ENCODE results near the gene LY86. TPM values are rescaled to one million over a fixed set of nuclear protein-coding genes. Genes with fewer than 3 reads are reported as not detected.

LY86 gene
- total and polyA plus RNA-seq, 2 donors (not counting 1 experiment from before 2014, with no cell fraction given): not detected

DNA sequence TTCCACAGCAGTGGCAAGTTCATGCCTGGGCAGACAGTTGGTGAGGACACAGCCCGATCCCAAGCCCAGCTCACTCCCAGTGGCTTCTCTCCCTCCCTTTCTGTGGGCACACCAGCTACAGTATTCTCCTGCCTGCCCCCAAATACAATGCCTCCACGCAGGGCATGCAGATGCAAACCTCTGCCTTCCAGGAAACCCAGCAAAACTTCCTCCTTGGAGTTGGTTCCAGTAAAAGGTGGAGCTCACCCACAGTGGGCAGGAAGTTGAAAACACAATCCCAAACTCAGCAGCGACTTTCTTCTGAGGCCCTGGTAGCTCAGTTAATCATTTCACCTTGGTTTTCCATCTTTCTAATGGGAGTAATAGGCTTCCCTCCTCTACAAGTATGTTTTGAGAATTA, 93.7 kb downstream of the LY86 start:
- H3K4me1 ChIP-seq (ENCODE audit: control insufficient read depth, extremely low read depth, insufficient read depth, low read length): no peaks in the 10 kb centered on the region
- no peaks in the 10 kb centered on the region for H3K27me3 ChIP-seq (ENCODE audit: control insufficient read depth, insufficient read depth, low read length)
- no peak for DNase-seq (ENCODE audit: low read depth in 2 of 2)
- H3K4me2 ChIP-seq (ENCODE audit: extremely low read depth, insufficient read depth, low read length): no peak overlapping the region
- H3K36me3 ChIP-seq (ENCODE audit: control insufficient read depth, insufficient read depth, low read length): no peaks in the 10 kb centered on the region
- H4K20me1 ChIP-seq (ENCODE audit: control insufficient read depth, extremely low read depth, insufficient read depth, low read length): no peaks in the 10 kb centered on the region
- no peaks in the 10 kb centered on the region for H3K79me2 ChIP-seq (ENCODE audit: control insufficient read depth, insufficient read depth, low read length)
- no peak overlapping the region for H2AFZ ChIP-seq (ENCODE audit: low read length)
- no peak overlapping the region for H3K27ac ChIP-seq (ENCODE audit: insufficient read depth, low read length)
- H3K9ac ChIP-seq (ENCODE audit: insufficient read depth, low read length): no peak overlapping the region
- H3K4me3 ChIP-seq (replicated peaks in 1 of 4; ENCODE audit: control extremely low read depth in 1 of 4, insufficient read depth in 1 of 4, low read depth in 3 of 4, low read length in 4 of 4): no peak overlapping the region
- H3K9me3 ChIP-seq (ENCODE audit: control insufficient read depth, insufficient read depth, low read depth, low read length): no peaks in the 10 kb centered on the region
- no peak for TF ChIP-seq EZH2 (IDR thresholded peaks at IDR 0.05; ENCODE audit: low read length, missing control alignments)
- TF ChIP-seq, protein P1, sequence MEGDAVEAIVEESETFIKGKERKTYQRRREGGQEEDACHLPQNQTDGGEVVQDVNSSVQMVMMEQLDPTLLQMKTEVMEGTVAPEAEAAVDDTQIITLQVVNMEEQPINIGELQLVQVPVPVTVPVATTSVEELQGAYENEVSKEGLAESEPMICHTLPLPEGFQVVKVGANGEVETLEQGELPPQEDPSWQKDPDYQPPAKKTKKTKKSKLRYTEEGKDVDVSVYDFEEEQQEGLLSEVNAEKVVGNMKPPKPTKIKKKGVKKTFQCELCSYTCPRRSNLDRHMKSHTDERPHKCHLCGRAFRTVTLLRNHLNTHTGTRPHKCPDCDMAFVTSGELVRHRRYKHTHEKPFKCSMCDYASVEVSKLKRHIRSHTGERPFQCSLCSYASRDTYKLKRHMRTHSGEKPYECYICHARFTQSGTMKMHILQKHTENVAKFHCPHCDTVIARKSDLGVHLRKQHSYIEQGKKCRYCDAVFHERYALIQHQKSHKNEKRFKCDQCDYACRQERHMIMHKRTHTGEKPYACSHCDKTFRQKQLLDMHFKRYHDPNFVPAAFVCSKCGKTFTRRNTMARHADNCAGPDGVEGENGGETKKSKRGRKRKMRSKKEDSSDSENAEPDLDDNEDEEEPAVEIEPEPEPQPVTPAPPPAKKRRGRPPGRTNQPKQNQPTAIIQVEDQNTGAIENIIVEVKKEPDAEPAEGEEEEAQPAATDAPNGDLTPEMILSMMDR (conservative IDR thresholded peaks at IDR 0.05 in 1 of 2, IDR thresholded peaks at IDR 0.05 in 1 of 2; ENCODE audit: low read depth in 1 of 2, low read length in 2 of 2): no peak

DNA sequence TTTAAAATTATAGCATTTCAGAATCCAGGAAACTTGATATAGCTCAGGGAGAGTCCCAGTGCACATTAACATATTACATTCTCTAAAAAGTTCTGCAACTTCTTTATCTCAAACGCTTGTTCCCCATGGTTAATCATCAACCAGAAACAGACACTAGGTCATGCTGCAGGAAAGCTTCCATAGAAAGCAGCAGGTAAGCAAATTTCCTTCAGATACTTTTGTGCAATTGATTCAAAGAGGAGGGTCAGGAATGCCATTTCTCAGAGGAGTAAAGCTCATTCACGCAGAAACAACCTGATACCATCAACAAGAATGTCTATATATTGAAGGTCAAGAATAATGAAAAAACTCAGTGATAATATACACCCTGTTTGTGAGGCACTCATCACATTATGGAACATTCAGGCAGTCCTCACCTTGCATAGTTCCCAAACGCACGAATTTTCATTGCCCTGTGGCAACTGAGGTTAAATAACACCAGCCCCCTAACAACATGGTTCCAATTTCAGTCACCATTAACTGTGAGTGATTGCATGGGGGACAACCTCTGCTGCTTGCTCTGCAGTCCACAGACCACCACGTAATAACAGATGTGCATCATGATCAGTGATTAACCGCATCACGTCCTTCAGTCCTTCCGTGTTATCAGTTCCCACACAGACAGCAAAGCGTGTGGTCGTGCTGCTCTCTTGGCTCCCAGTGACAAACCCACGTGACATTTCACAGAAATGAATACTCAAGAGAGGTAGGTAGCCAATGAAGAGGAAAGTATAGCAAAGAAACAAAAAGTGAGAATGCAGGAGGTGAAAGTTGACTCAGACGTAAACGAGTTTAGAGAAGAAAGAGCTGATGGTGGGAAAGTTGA, 95.7 kb downstream of the LY86 start:
- DNase-seq (ENCODE audit: low read depth in 2 of 2): no peak
- Histone ChIP-seq H3K4me1 (ENCODE audit: control insufficient read depth, extremely low read depth, insufficient read depth, low read length) (no peaks in the 10 kb centered on the region), H2AFZ (ENCODE audit: low read length) (no peak overlapping the region), H3K4me2 (ENCODE audit: extremely low read depth, insufficient read depth, low read length) (no peak overlapping the region), H3K79me2 (ENCODE audit: control insufficient read depth, insufficient read depth, low read length) (no peaks in the 10 kb centered on the region), H4K20me1 (ENCODE audit: control insufficient read depth, extremely low read depth, insufficient read depth, low read length) (no peaks in the 10 kb centered on the region), H3K27ac (ENCODE audit: insufficient read depth, low read length) (no peak overlapping the region), H3K36me3 (ENCODE audit: control insufficient read depth, insufficient read depth, low read length) (no peaks in the 10 kb centered on the region), H3K27me3 (ENCODE audit: control insufficient read depth, insufficient read depth, low read length) (no peaks in the 10 kb centered on the region), H3K4me3 (replicated peaks in 1 of 4; ENCODE audit: control extremely low read depth in 1 of 4, insufficient read depth in 1 of 4, low read depth in 3 of 4, low read length in 4 of 4) (no peak overlapping the region), H3K9me3 (ENCODE audit: control insufficient read depth, insufficient read depth, low read depth, low read length) (no peaks in the 10 kb centered on the region), H3K9ac (ENCODE audit: insufficient read depth, low read length) (no peak overlapping the region)
- no peak for TF ChIP-seq EZH2 (IDR thresholded peaks at IDR 0.05; ENCODE audit: low read length, missing control alignments)
- TF ChIP-seq, protein P1 (conservative IDR thresholded peaks at IDR 0.05 in 1 of 2, IDR thresholded peaks at IDR 0.05 in 1 of 2; ENCODE audit: low read depth in 1 of 2, low read length in 2 of 2): no peak

GRCh38 chr6:6685249-6686040, 96.9 kb downstream of the LY86 start:
- Histone ChIP-seq H4K20me1 (ENCODE audit: control insufficient read depth, extremely low read depth, insufficient read depth, low read length) (no peaks in the 10 kb centered on the region), H3K27me3 (ENCODE audit: control insufficient read depth, insufficient read depth, low read length) (no peaks in the 10 kb centered on the region), H3K9ac (ENCODE audit: insufficient read depth, low read length) (no peak overlapping the region), H3K9me3 (ENCODE audit: control insufficient read depth, insufficient read depth, low read depth, low read length) (no peaks in the 10 kb centered on the region), H3K36me3 (ENCODE audit: control insufficient read depth, insufficient read depth, low read length) (no peaks in the 10 kb centered on the region), H3K4me3 (replicated peaks in 1 of 4; ENCODE audit: control extremely low read depth in 1 of 4, insufficient read depth in 1 of 4, low read depth in 3 of 4, low read length in 4 of 4) (no peak overlapping the region), H3K79me2 (ENCODE audit: control insufficient read depth, insufficient read depth, low read length) (no peaks in the 10 kb centered on the region), H3K4me1 (ENCODE audit: control insufficient read depth, extremely low read depth, insufficient read depth, low read length) (no peaks in the 10 kb centered on the region), H3K4me2 (ENCODE audit: extremely low read depth, insufficient read depth, low read length) (no peak overlapping the region), H3K27ac (ENCODE audit: insufficient read depth, low read length) (no peak overlapping the region), H2AFZ (ENCODE audit: low read length) (no peak overlapping the region)
- peak in 1 of 2 donors; percentile 52 for DNase-seq (ENCODE audit: low read depth in 2 of 2)
- TF ChIP-seq EZH2 (IDR thresholded peaks at IDR 0.05; ENCODE audit: low read length, missing control alignments): no peak
